HG02798 (cell line): ENCODE data around the gene RAB13.
A peak's percentile ranks its signal among the peaks of the same experiment; 100 is the strongest.

Experiments used
- ATAC-seq: cut with Tn5 transposase; IDR thresholded peaks from one replicate; pipeline ENCODE4 v1.9.1; 2021; ENCODE audit warnings: mild to moderate bottlenecking; ENCODE audit not compliant: unreplicated experiment, poor library complexity

Gene RAB13

GRCh38 chr1:153978274-153978909 is 7.7 kb downstream of the RAB13 start:
- ATAC-seq: no peak

- ATAC-seq: peak; percentile 83
Measured at GRCh38 chr1:153977250-153978240, 8.6 kb downstream of the RAB13 start, which contains the start of gene JTB. Gene JTB (minus strand): TSS chr1:153977674. CDS start chr1:153977252, 422 bp downstream.

GRCh38 chr1:153976819-153977249 is 9.3 kb downstream of the RAB13 start:
- ATAC-seq: no peak

GRCh38 chr1:153973525-153973924 is 12.6 kb downstream of the RAB13 start:
- ATAC-seq: no peak

- no peak for ATAC-seq
Measured at GRCh38 chr1:153973071-153973470, 13.1 kb downstream of the RAB13 start.

- no peak for ATAC-seq
Measured at GRCh38 chr1:153970346-153970745, 15.8 kb downstream of the RAB13 start.

- no peak for ATAC-seq
Measured at GRCh38 chr1:153968972-153969371, 17.2 kb downstream of the RAB13 start.

- ATAC-seq: no peak
Measured at GRCh38 chr1:153968408-153968807, 17.7 kb downstream of the RAB13 start.

- no peak for ATAC-seq
Measured at GRCh38 chr1:153968000-153968363, 18.2 kb downstream of the RAB13 start.

GRCh38 chr1:153967107-153967999 is 18.8 kb downstream of the RAB13 start, which contains the start of gene CREB3L4:
Gene CREB3L4 (plus strand): TSS chr1:153967902. CDS start chr1:153968526, 624 bp downstream.
- ATAC-seq: peak; percentile 76

GRCh38 chr1:153963850-153964331 is 22.2 kb downstream of the RAB13 start:
- no peak for ATAC-seq

GRCh38 chr1:153963030-153963849 is 22.9 kb downstream of the RAB13 start, which contains the start of gene SLC39A1:
Gene SLC39A1 (minus strand): TSS chr1:153963537. CDS start chr1:153962715, 822 bp downstream.
- peak; percentile 61 for ATAC-seq

GRCh38 chr1:153962088-153963029 is 23.8 kb downstream of the RAB13 start:
- ATAC-seq: no peak

GRCh38 chr1:153961421-153961820 is 24.7 kb downstream of the RAB13 start:
- no peak for ATAC-seq

- ATAC-seq: no peak
Measured at GRCh38 chr1:153960206-153960605, 25.9 kb downstream of the RAB13 start.

GRCh38 chr1:153959454-153959853 is 26.7 kb downstream of the RAB13 start:
- ATAC-seq: no peak

- no peak for ATAC-seq
Measured at GRCh38 chr1:153958961-153959260, 27.2 kb downstream of the RAB13 start.
